K562 (cell line): ENCODE measurements around the gene GLIPR2. TPM values are rescaled to one million over a fixed set of nuclear protein-coding genes. Genes with fewer than 3 reads are reported as not detected.

ENCODE experiments used
- CEBPZ ChIP-seq: fragments of 150-350 bp; IDR thresholded peaks from 2 replicates; pipeline ENCODE4 v1.6.1; 2014; ENCODE audit warnings: low read depth, mild to moderate bottlenecking, low read length, borderline replicate concordance
- E2F5 ChIP-seq: sonication (generic); formaldehyde crosslinking; IDR thresholded peaks from 2 replicates; pipeline ENCODE4 v1.8.0; 2022; ENCODE audit warnings: mild to moderate bottlenecking, missing genetic modification reagents
- HINFP ChIP-seq: fragments of 450-650 bp; conservative IDR thresholded peaks from 2 replicates; pipeline ENCODE4 v1.6.1; 2016; ENCODE audit warnings: missing genetic modification characterization, low read depth, mild to moderate bottlenecking, control low read depth, missing compliant biosample characterization
- KAT8 ChIP-seq: fragments of 450-650 bp; IDR thresholded peaks from 2 replicates; pipeline ENCODE4 v1.6.1; 2016; ENCODE audit warnings: low read depth, mild to moderate bottlenecking
- NR2C2 ChIP-seq, 2 experiments: fragments of 200-800 bp in 1 of 2; sonication (Bioruptor generic) in 1 of 2; sonication (generic) in 1 of 2; formaldehyde crosslinking in 1 of 2; IDR thresholded peaks; 2 replicates each; pipeline versions ENCODE4 v1.6.1 to v1.8.0; 2016 to 2022; ENCODE audit warnings: mild to moderate bottlenecking in 1 of 2, missing compliant biosample characterization in 1 of 2, missing genetic modification characterization in 1 of 2, missing genetic modification reagents in 1 of 2
- TAF7 ChIP-seq: fragments of 450-650 bp; IDR thresholded peaks from 2 replicates; pipeline ENCODE4 v1.6.1; 2016; ENCODE audit warnings: missing genetic modification characterization, missing compliant biosample characterization
- TCFL5 ChIP-seq: fragments of 250-450 bp; sonication (Bioruptor Pico); conservative IDR thresholded peaks from 2 replicates; pipeline ENCODE4 v1.6.1; 2021; ENCODE audit warnings: mild to moderate bottlenecking, moderate library complexity, matching md5 sums
- ZBTB7A ChIP-seq: IDR thresholded peaks from 2 replicates; pipeline ENCODE4 v1.6.1; 2011; ENCODE audit warnings: low read depth, mild to moderate bottlenecking, low read length, moderate library complexity, borderline replicate concordance; ENCODE audit not compliant: control insufficient read depth
- ZFP36 ChIP-seq: fragments of 150-350 bp; IDR thresholded peaks from 2 replicates; pipeline ENCODE4 v1.6.1; 2018; ENCODE audit warnings: low read length, low read depth; ENCODE audit not compliant: partially characterized antibody
- ZNF124 ChIP-seq: sonication (generic); formaldehyde crosslinking; IDR thresholded peaks from 2 replicates; pipeline ENCODE4 v1.8.1; 2022; ENCODE audit warnings: missing genetic modification reagents
- ZNF23 ChIP-seq: fragments of 250-450 bp; sonication (Bioruptor Pico); IDR thresholded peaks from 2 replicates; pipeline ENCODE4 v1.4.0; 2020; ENCODE audit warnings: mild to moderate bottlenecking
- ZNF277 ChIP-seq: fragments of 250-450 bp; sonication (Bioruptor Pico); IDR thresholded peaks from 2 replicates; pipeline ENCODE4 v1.8.0; 2022; ENCODE audit warnings: inconsistent platforms, mild to moderate bottlenecking, moderate library complexity, borderline replicate concordance
- ZNF41 ChIP-seq: fragments of 250-450 bp; sonication (Bioruptor Pico); conservative IDR thresholded peaks from 2 replicates; pipeline ENCODE4 v1.4.0; 2020; ENCODE audit warnings: mild to moderate bottlenecking
- ZNF512 ChIP-seq: IDR thresholded peaks from 2 replicates; pipeline ENCODE4 v1.6.1; 2016; ENCODE audit warnings: missing genetic modification characterization, missing compliant biosample characterization
- ZNF561 ChIP-seq: fragments of 450-650 bp; formaldehyde crosslinking; conservative IDR thresholded peaks from 2 replicates; pipeline ENCODE4 v1.4.0; 2020; ENCODE audit warnings: mild to moderate bottlenecking, moderate library complexity
- polyA plus RNA-seq, 8 experiments: library from polyadenylated mRNA; depleted of rRNA in 4 of 8; stranded (reverse) in 5 of 8; unstranded in 3 of 8; fragments of >200 nt; fragmentation: Nextera tagmentation in 2 of 8; fragmentation: Illumina TruSeq in 1 of 8; extraction: Ambion mirVana in 2 of 8; extraction: Trizol in 1 of 8; gene quantifications; 2 replicates each; pipeline versions ENCODE4 v1.2.1 to v1.2.3, GENCODE V29; 2011 to 2014; ENCODE audit warnings: inconsistent platforms in 1 of 8, missing spikeins in 1 of 8
- total RNA-seq, 7 experiments: library from RNA; depleted of rRNA in 6 of 7; stranded (reverse); fragments of >200 nt in 6 of 7; fragmentation: Illumina TruSeq in 2 of 7; extraction: Trizol in 2 of 7; gene quantifications; 2 replicates each; pipeline versions ENCODE4 v1.2.1 to v1.2.3, GENCODE V29; 2011 to 2021; ENCODE audit warnings: low replicate concordance in 1 of 7

GLIPR2 gene
- total and polyA plus RNA-seq, 9 of the 15 experiments (the other 6 are each of a cell fraction or from before 2014, with no cell fraction given), result 1.4 to 8.8 (median 2.9) TPM

- no peak for TF ChIP-seq CEBPZ
- TF ChIP-seq ZNF512, result no peak
- TF ChIP-seq ZFP36, result no peak
- TF ChIP-seq ZNF124 (CRISPR knock-in tag), result no peak
- TF ChIP-seq E2F5 (CRISPR knock-in tag), result no peak
- 0 out of 2 replicates have a peak, but pooled peaks have one; percentile 41 for TF ChIP-seq TAF7 (tag)
- TF ChIP-seq ZBTB7A, result no peak
- TF ChIP-seq ZNF561 (CRISPR knock-in tag), result no peak
- no peak for TF ChIP-seq ZNF41 (CRISPR knock-in tag)
- TF ChIP-seq TCFL5 (CRISPR knock-in tag), result no peak
- no peak for TF ChIP-seq HINFP (tag)
- no peak for TF ChIP-seq NR2C2 (CRISPR knock-in tag; IDR thresholded peaks at IDR 0.05)
- TF ChIP-seq NR2C2 (tag; IDR thresholded peaks at IDR 0.05), result 0 out of 2 replicates have a peak, but pooled peaks have one; percentile 46
- TF ChIP-seq KAT8, result no peak
- no peak for TF ChIP-seq ZNF23 (CRISPR knock-in tag)
- no peak for TF ChIP-seq ZNF277 (CRISPR knock-in tag)
Observed at GRCh38 chr9:36190388-36191289, 54.1 kb downstream of the GLIPR2 start, which contains the start of gene CLTA (continued).
